SKM-1 (cell line): ENCODE measurements around the gene WDR83.
"Not testable (repeated sequence)": the region's sequence is repeated elsewhere in the genome, so short reads cannot be mapped to it uniquely, and the experiment has no call there.

Experiments used
- DNase-seq: peaks from one replicate; lab custom pipeline; 2025; ENCODE audit not compliant: unreplicated experiment; lab: John Stamatoyannopoulos, UW

The WDR83 gene

GRCh38 chr19:12681074-12681987 is 14.7 kb downstream of the WDR83 start, which contains the start of gene DHPS:
Gene DHPS (minus strand): TSS chr19:12681880. CDS start chr19:12681766, 114 bp downstream.
- peak; percentile 98 for DNase-seq

GRCh38 chr19:12685831-12686230 is 19.2 kb downstream of the WDR83 start:
- DNase-seq: no peak

GRCh38 chr19:12687496-12688196 is 21.0 kb downstream of the WDR83 start, which contains the start of gene GNG14:
Gene GNG14 (plus strand): TSS chr19:12687998. CDS start chr19:12688049, 51 bp downstream.
- no peak for DNase-seq

GRCh38 chr19:12689012-12689411 is 22.4 kb downstream of the WDR83 start:
- DNase-seq: no peak

- DNase-seq: no peak
These were observed 23.1 kb downstream of the WDR83 start for GRCh38 chr19:12689581-12690216.

GRCh38 chr19:12692960-12693359 is 26.4 kb downstream of the WDR83 start:
- no peak for DNase-seq

GRCh38 chr19:12694641-12695040 is 28.0 kb downstream of the WDR83 start:
- DNase-seq: no peak

GRCh38 chr19:12695096-12695495 is 28.5 kb downstream of the WDR83 start:
- DNase-seq: no peak

GRCh38 chr19:12695514-12695913 is 28.9 kb downstream of the WDR83 start:
- no peak for DNase-seq

- no peak for DNase-seq
These were observed 29.4 kb downstream of the WDR83 start for GRCh38 chr19:12695997-12696365.

GRCh38 chr19:12696366-12697335 is 30.0 kb downstream of the WDR83 start, which contains the start of gene FBXW9:
Gene FBXW9 (minus strand): TSS chr19:12696631. CDS start chr19:12696581, 50 bp downstream.
- peak; percentile 69 for DNase-seq

- not testable (repeated sequence) for DNase-seq
These were observed 30.8 kb downstream of the WDR83 start for GRCh38 chr19:12697425-12697824.

GRCh38 chr19:12698138-12698537 is 31.5 kb downstream of the WDR83 start:
- no peak for DNase-seq

GRCh38 chr19:12701596-12702282 is 35.1 kb downstream of the WDR83 start:
- no peak for DNase-seq

GRCh38 chr19:12703046-12703445 is 36.4 kb downstream of the WDR83 start:
- no peak for DNase-seq

- no peak for DNase-seq
These were observed 38.6 kb downstream of the WDR83 start for GRCh38 chr19:12705169-12705568.

GRCh38 chr19:12705654-12706331 is 39.2 kb downstream of the WDR83 start:
- DNase-seq: no peak

GRCh38 chr19:12706332-12706718 is 39.7 kb downstream of the WDR83 start:
- no peak for DNase-seq

- DNase-seq: no peak
These were observed 42.0 kb downstream of the WDR83 start for GRCh38 chr19:12708641-12709040.
